ENCODE measurements around the gene LRP1B.

Gene LRP1B

DNA sequence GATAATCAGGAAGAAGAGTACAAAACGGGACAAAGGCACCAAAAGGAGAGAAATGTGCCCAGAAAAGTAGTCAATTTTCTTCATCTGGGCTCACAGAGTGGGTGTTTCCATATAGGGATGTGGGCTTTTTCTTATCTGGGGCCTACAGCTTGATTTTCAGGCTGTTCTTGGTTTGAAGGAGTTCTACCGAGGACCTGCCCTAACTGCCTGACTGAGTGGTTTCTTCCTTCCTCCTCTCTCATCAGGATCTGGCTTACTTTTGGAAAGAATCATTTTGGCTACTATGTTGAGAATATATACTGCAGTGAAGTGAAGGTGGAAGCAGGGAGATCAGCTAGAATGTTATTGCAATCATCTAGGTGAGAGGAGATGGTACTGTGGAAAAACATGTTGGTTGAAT lies 316.7 kb downstream of the LRP1B start:
- TF ChIP-seq, protein P1, sequence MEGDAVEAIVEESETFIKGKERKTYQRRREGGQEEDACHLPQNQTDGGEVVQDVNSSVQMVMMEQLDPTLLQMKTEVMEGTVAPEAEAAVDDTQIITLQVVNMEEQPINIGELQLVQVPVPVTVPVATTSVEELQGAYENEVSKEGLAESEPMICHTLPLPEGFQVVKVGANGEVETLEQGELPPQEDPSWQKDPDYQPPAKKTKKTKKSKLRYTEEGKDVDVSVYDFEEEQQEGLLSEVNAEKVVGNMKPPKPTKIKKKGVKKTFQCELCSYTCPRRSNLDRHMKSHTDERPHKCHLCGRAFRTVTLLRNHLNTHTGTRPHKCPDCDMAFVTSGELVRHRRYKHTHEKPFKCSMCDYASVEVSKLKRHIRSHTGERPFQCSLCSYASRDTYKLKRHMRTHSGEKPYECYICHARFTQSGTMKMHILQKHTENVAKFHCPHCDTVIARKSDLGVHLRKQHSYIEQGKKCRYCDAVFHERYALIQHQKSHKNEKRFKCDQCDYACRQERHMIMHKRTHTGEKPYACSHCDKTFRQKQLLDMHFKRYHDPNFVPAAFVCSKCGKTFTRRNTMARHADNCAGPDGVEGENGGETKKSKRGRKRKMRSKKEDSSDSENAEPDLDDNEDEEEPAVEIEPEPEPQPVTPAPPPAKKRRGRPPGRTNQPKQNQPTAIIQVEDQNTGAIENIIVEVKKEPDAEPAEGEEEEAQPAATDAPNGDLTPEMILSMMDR (IDR thresholded peaks at IDR 0.05; ENCODE audit: low read depth, low read length, missing control alignments), result no peak
- DNase-seq (ENCODE audit: extremely low read depth, low read depth), result no peak
- H3K4me3 ChIP-seq (replicated peaks; ENCODE audit: low read depth, low read length), result no peak overlapping the region

DNA sequence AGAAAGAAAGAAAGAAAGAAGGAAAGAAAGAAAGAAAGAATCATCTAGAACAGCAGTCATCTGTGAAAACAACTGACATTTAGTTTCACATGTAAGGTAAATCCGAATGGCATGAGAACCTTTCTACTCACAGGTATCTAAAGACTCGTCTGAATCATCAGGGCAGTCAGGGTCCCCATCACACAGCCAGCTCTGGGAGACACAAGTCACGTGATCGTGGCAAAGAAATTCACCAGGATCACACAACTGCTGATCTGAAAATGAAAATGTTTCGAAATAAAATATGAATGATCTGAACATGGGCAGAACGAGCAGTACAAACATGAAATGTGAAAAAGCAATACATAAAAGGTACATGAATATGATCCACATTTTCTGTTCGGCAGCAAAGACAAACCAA lies 320.7 kb downstream of the LRP1B start:
- no peak for DNase-seq (ENCODE audit: extremely low read depth, low read depth)
- TF ChIP-seq, protein P1 (IDR thresholded peaks at IDR 0.05; ENCODE audit: low read depth, low read length, missing control alignments), result no peak
- no peak overlapping the region for H3K4me3 ChIP-seq (replicated peaks; ENCODE audit: low read depth, low read length)

DNA sequence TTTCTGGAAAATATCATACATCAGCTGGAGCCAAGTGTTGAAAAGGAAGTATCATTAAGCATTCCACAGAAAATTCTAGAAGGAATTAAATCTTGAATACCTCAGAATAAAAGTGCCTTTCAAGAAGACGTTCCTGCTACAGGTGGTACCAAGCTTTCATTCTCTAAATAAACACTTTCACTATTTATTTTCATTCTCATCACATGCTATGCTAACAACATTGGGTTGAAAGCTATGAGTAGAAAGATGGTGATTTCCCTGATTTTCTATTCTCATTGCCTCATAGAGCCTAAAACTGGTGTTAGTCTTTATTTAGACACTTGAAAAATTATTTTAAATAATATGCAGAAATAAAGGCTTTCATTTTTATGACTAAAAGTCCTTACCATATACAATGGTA lies 324.7 kb downstream of the LRP1B start:
- DNase-seq (ENCODE audit: extremely low read depth, low read depth), result no peak

DNA sequence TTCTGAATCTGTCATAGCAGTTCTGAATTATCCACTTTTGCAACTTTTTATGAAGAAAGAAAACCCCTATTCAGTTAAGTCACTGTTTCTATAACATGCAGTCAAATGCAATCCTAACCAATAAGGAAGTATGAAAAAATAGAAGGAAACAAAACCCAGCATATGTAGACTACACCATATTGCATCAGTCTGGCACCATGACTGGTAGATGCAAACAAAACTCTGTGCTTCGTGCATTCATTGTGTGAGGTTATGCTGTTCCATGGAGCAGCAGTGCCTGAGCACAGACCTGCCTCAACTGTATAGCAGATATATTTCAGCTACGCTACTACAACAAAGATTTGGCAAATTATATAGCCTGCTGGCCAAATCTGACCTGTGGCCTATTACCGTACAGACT lies 325.5 kb downstream of the LRP1B start:
- DNase-seq (ENCODE audit: extremely low read depth, low read depth), result no peak
- TF ChIP-seq, protein P1 (IDR thresholded peaks at IDR 0.05; ENCODE audit: low read depth, low read length, missing control alignments), result no peak
- H3K4me3 ChIP-seq (replicated peaks; ENCODE audit: low read depth, low read length), result no peak overlapping the region

More for the DNA sequence above, 324.7 kb downstream of the LRP1B start:
- TF ChIP-seq, protein P1 (IDR thresholded peaks at IDR 0.05; ENCODE audit: low read depth, low read length, missing control alignments), result no peak
- H3K4me3 ChIP-seq (replicated peaks; ENCODE audit: low read depth, low read length), result no peak overlapping the region

DNA sequence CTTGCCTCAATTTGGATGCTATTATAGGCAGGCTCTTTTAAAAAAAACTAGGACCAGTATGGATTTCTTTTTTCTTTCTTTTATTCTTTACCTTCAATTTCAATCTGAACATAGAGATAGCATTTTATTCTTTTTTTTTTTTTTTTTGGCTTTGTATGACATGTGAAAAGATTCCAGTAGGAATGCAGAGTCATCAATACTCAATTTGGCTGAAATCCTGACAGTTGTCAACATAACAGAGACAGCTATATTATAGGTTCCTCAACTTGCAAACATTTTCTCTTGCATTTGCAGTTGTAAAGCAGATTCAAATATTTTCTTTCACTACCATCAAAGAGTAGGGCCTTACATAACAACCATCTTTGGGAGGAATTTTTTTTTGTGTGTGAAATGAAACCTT lies 334.4 kb downstream of the LRP1B start:
- TF ChIP-seq, protein P1 (IDR thresholded peaks at IDR 0.05; ENCODE audit: low read depth, low read length, missing control alignments), result no peak
- H3K4me3 ChIP-seq (replicated peaks; ENCODE audit: low read depth, low read length), result no peak overlapping the region
- DNase-seq (ENCODE audit: extremely low read depth, low read depth), result no peak

DNA sequence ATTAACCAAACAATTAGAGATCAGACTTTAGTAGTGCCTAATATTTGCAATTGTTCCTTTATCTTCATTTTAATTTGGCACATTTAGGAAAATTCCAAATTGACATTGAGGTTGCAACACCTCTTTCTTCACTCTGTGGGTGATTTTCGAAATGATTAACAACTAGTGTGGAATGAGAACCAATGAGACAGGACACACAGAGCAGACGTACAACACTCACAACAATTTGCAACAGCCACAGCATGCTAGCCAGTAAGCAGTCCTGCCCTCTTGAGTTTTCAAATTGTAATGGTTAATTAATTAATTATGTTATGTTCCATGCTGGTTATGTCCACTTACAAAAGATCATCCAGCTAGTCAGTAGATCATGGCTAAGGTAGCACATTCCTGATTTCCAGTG lies 339.3 kb downstream of the LRP1B start:
- no peak for DNase-seq (ENCODE audit: extremely low read depth, low read depth)
- TF ChIP-seq, protein P1 (IDR thresholded peaks at IDR 0.05; ENCODE audit: low read depth, low read length, missing control alignments), result no peak

DNA sequence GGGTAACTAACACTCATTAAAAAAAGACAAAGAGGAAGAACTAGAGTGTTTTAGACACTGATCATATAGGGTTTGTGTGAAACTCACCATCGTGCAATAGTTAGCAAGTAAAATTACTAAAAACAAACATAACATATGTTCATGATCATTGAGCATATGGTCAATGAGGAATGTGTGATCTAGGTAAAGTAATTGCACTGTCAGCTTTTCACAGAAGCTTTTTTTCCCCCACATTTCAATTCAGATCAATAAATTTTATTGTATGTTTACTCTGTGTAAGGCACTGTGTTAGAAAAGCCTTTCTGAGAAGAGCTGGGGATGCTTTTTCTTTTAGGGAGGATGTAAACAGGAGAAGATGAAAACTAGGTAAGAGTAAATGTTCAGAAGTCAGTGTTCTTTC lies 348.2 kb downstream of the LRP1B start:
- no peak overlapping the region for H3K4me3 ChIP-seq (replicated peaks; ENCODE audit: low read depth, low read length)
- TF ChIP-seq, protein P1 (IDR thresholded peaks at IDR 0.05; ENCODE audit: low read depth, low read length, missing control alignments), result no peak
- DNase-seq (ENCODE audit: extremely low read depth, low read depth), result no peak

More for the DNA sequence above, 339.3 kb downstream of the LRP1B start:
- H3K4me3 ChIP-seq (replicated peaks; ENCODE audit: low read depth, low read length), result no peak overlapping the region
